Thoracic aorta (tissue), 2 donors: Measurements from ENCODE around the gene VAPB. TPM values are rescaled to one million over a fixed set of nuclear protein-coding genes. Genes with fewer than 3 reads are reported as not detected.

Source experiments
- ATAC-seq: fragments of 150-250 bp; one replicate; pipeline ENCODE4 v1.8.0; 2017; ENCODE audit warnings: low read depth; ENCODE audit not compliant: insufficient number of reproducible peaks, low FRiP score
- DNase-seq: peaks from one replicate; pipeline ENCODE4 v3.0.0-alpha.2; 2020; ENCODE audit warnings: low spot score
- H3K27ac ChIP-seq, 2 donors: fragments of 200-600 bp; sonication (generic); 1 replicate in 1 of 2; 2 replicates in 1 of 2; pipeline ENCODE4 v1.5.1; 2016; ENCODE audit warnings: mild to moderate bottlenecking in 2 of 2, moderate library complexity in 2 of 2
- H3K27me3 ChIP-seq: fragments of 200-600 bp; sonication (generic); replicated peaks from 2 replicates; pipeline ENCODE4 v1.6.0; 2016; ENCODE audit warnings: mild to moderate bottlenecking; ENCODE audit not compliant: insufficient read depth
- H3K36me3 ChIP-seq: fragments of 200-600 bp; sonication (generic); one replicate; pipeline ENCODE4 v1.5.1; 2016
- H3K4me1 ChIP-seq, 2 donors: fragments of 200-600 bp; sonication (generic); 1 replicate in 1 of 2; 2 replicates in 1 of 2; pipeline versions ENCODE4 v1.5.1 to v1.6.0; 2016; ENCODE audit warnings: low read depth in 2 of 2, mild to moderate bottlenecking in 1 of 2; ENCODE audit not compliant: control insufficient read depth in 1 of 2
- H3K4me3 ChIP-seq: fragments of 200-600 bp; sonication (generic); 2 replicates; pipeline ENCODE4 v1.5.1; 2016; ENCODE audit warnings: mild to moderate bottlenecking
- H3K9me3 ChIP-seq: fragments of 200-600 bp; sonication (generic); 2 replicates; pipeline ENCODE4 v1.5.1; 2016
- total RNA-seq, 2 donors: library from RNA; depleted of rRNA; stranded (reverse); fragments of >200 nt; gene quantifications; one replicate each; pipeline versions ENCODE4 v1.1.0 to v1.2.3, GENCODE V29; 2016
- TF ChIP-seq, protein P1 (sequence below): fragments of 200-600 bp; sonication (generic); IDR thresholded peaks from one replicate; pipeline ENCODE4 v1.5.1; 2019; ENCODE audit warnings: antibody characterized with exemption

The VAPB gene
- total RNA-seq, 2 donors from 2014 or later: 21.5 to 32.8 TPM

DNA sequence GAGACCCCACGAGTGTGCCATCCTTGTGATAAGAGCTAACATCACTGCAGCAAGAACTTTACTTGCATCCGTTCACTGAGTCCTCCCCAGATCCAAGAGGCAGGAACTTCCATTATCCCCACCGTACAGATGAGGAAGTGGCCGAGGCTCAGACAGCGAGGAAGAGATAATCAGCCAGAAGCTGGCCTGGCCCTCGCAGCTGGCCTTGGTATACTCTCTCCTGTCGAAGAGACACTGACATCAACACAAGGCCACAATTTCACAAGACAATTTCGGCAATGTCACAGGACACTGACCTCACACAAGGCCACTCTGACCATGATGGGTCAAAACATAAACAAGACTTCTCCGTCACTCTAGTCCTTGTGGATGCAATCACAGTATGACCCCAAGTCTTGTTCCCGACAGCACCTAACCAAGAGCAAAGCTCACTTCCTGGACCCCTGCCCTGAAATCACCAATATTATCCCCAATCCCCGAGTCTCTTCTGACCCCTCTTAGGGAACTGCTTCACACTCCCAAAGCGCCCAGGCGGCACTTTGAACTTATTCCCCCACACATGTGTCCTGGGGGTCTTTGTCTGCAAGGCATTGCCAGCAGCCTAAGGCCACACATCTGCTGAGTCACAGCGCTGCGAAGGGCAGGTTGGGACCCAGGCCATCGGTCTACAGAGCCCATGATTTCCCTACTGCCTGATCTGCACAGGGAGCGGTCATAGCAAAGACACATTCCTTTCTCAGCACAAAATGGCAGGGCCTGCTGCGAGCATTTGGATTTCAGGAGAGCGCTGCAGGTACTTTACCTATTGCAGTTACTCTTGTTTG lies 14.8 kb upstream of the VAPB start:
- TF ChIP-seq, protein P1, sequence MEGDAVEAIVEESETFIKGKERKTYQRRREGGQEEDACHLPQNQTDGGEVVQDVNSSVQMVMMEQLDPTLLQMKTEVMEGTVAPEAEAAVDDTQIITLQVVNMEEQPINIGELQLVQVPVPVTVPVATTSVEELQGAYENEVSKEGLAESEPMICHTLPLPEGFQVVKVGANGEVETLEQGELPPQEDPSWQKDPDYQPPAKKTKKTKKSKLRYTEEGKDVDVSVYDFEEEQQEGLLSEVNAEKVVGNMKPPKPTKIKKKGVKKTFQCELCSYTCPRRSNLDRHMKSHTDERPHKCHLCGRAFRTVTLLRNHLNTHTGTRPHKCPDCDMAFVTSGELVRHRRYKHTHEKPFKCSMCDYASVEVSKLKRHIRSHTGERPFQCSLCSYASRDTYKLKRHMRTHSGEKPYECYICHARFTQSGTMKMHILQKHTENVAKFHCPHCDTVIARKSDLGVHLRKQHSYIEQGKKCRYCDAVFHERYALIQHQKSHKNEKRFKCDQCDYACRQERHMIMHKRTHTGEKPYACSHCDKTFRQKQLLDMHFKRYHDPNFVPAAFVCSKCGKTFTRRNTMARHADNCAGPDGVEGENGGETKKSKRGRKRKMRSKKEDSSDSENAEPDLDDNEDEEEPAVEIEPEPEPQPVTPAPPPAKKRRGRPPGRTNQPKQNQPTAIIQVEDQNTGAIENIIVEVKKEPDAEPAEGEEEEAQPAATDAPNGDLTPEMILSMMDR: no peak

DNA sequence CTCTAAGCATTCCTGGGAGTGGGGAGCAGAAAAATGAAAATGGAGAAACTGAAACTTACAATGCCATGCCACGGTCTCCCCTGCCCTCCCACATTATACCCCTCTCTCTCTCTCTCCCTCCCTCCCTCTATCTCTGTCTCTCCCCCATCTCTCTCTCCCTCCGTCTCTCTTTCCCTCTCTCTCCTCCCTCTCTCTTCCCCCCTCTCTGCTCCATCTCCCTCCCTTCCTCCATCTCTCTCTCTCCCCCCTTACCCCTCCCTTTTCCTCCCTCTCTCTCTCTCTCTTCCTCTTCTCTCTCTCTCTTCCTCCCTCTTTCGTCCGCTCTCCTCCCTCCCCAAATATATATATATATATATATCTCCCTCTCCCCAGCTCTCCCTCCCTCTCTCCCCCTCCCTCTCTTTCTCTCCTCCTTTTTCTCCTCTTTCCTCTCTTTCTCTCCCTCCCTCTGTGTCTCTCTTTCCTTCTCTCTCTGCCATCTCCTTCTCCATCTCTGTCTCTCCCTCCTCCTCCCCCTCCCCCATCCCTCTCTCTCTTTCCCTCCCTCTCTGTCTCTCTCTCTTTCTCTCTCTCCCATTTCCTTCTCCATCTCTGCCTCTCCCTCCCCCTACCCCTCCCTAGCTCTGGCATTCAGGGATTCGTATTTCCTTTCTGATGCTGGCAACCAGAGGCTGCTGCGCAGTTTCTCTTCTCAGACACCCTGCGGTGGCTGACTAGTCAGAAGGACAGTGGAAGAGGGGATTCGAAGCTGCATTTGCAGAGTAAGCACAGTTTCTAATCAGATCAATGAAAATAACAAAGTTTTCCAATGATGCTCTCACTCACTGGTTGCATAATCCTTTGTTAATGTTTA lies 13.9 kb upstream of the VAPB start:
- Histone ChIP-seq H3K36me3 (no peaks in the 10 kb centered on the region), H3K4me3 (no peak overlapping the region), H3K27me3 (no peaks in the 10 kb centered on the region), H3K27ac (no peak overlapping the region), H3K4me1 (no peaks in the 10 kb centered on the region), H3K9me3 (no peaks in the 10 kb centered on the region)
- no peak for DNase-seq
- ATAC-seq: no peak
- TF ChIP-seq, protein P1: no peak

More for the DNA sequence above, 14.8 kb upstream of the VAPB start:
- Histone ChIP-seq H3K36me3 (no peaks in the 10 kb centered on the region), H3K27ac (no peak overlapping the region), H3K4me3 (no peak overlapping the region), H3K27me3 (no peaks in the 10 kb centered on the region), H3K9me3 (no peaks in the 10 kb centered on the region), H3K4me1 (no peaks in the 10 kb centered on the region)
- DNase-seq (no peak), ATAC-seq (no peak)

DNA sequence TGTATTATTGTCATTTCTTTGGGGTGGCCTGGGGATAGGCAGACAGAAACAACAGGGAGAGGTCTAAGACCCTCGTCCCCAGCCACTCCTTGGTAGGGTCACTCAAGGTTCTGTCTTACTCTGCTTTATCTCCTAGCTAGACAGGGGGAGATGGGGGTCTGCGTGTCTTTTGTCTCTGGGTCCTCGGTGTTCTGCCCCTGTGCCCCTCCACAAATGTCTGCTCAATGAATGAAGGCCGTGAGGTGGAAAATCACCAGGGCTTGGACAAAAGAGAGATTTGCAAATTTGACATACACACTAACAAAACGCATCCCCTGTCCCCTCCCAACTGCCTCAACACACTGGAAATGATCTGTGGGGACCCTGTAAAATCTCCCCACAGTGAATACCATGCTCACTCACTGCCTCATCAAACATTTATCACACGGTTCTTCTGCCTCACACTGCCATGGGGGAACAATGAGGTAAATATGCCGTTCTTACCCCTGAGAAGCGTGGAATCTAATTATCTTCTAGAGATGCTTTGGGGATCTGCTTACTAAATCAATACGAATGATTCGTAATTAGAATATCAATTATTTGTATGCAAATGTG lies 13.2 kb upstream of the VAPB start:
- TF ChIP-seq, protein P1: no peak
- Histone ChIP-seq H3K4me3 (no peak overlapping the region), H3K27ac (no peak overlapping the region), H3K27me3 (no peaks in the 10 kb centered on the region), H3K4me1 (no peaks in the 10 kb centered on the region), H3K9me3 (no peaks in the 10 kb centered on the region), H3K36me3 (no peaks in the 10 kb centered on the region)
- DNase-seq (no peak), ATAC-seq (no peak)

GRCh38 chr20:58377017-58377416 lies 12.0 kb upstream of the VAPB start:
- ATAC-seq (no peak), DNase-seq (no peak)
- Histone ChIP-seq H3K9me3 (no peaks in the 10 kb centered on the region), H3K27ac (no peak overlapping the region), H3K4me3 (no peak overlapping the region), H3K36me3 (no peaks in the 10 kb centered on the region), H3K27me3 (no peaks in the 10 kb centered on the region), H3K4me1 (no peaks in the 10 kb centered on the region)
- TF ChIP-seq, protein P1: no peak
